OCI-LY1 (cell line): Measurements from ENCODE around the gene RUFY3.

Source experiments
- EZH2 ChIP-seq: fragments of 200-600 bp; sonication (generic), shearing (Covaris generic); IDR thresholded peaks from 2 replicates; pipeline ENCODE4 v1.8.0; 2017; ENCODE audit warnings: borderline replicate concordance, mixed run types, mild to moderate bottlenecking, antibody characterized with exemption, low read length, moderate library complexity, mixed read lengths
- TF ChIP-seq, protein P1 (sequence below): fragments of 200-600 bp; sonication (generic), shearing (Covaris generic); IDR thresholded peaks from 2 replicates; pipeline ENCODE4 v1.5.1; 2017; ENCODE audit warnings: mild to moderate bottlenecking, antibody characterized with exemption, low read length, moderate library complexity, mixed read lengths

DNA sequence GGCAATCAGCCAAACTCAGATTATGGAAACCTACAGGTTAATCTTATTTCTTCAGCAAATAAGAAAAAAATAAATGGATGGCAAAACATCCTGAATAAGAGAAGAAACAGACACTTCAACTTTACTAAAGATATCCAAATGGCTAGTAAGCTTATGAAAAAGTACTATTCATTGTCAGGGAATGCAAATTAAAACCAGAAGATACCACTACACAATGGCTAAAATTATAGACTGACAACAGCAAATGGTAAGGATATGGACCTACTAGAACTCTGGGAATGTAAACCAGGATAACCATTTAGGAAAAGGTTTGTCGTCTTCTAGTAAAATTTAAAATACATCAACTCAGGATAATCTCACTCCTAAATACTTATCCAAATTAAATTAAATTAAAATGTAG is 93.6 kb downstream of the RUFY3 start:
- TF ChIP-seq, protein P1, sequence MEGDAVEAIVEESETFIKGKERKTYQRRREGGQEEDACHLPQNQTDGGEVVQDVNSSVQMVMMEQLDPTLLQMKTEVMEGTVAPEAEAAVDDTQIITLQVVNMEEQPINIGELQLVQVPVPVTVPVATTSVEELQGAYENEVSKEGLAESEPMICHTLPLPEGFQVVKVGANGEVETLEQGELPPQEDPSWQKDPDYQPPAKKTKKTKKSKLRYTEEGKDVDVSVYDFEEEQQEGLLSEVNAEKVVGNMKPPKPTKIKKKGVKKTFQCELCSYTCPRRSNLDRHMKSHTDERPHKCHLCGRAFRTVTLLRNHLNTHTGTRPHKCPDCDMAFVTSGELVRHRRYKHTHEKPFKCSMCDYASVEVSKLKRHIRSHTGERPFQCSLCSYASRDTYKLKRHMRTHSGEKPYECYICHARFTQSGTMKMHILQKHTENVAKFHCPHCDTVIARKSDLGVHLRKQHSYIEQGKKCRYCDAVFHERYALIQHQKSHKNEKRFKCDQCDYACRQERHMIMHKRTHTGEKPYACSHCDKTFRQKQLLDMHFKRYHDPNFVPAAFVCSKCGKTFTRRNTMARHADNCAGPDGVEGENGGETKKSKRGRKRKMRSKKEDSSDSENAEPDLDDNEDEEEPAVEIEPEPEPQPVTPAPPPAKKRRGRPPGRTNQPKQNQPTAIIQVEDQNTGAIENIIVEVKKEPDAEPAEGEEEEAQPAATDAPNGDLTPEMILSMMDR: no peak
- TF ChIP-seq EZH2: no peak
